GM12878 (cell line): ENCODE results near the gene SPX. TPM values are rescaled to one million over a fixed set of nuclear protein-coding genes. Genes with fewer than 3 reads are reported as not detected.

Source experiments
- ATAC-seq: fragments of 200-7000 bp; cut with Tn5 transposase; 3 replicates; pipeline ENCODE4 v1.9.1; 2020; ENCODE audit warnings: mild to moderate bottlenecking, moderate library complexity
- BruUV-seq: library from RNA; stranded (reverse); fragments of 400-500 nt; replicated peaks from 2 replicates; lab custom pipeline; 2021; lab: Mats Ljungman, UMichigan
- CTCF ChIA-PET: fragments of 300-600 bp; sonication (Branson Sonifier 250); formaldehyde crosslinking; extraction: SDS; loops from one replicate; lab custom pipeline; 2021; ENCODE audit warnings: inconsistent platforms; lab: Yijun Ruan, JAX
- POLR2A ChIA-PET: fragments of 350-600 bp; formaldehyde crosslinking; extraction: SDS; loops from one replicate; lab custom pipeline; 2021; ENCODE audit warnings: inconsistent platforms; lab: Charles Lee
- RAD21 ChIA-PET: fragments of 300-600 bp; sonication (Branson Sonifier 250); formaldehyde crosslinking; loops from one replicate; lab custom pipeline; 2023; ENCODE audit warnings: antibody characterized with exemption; ENCODE audit not compliant: unreplicated experiment; lab: Charles Lee
- SMC1A ChIA-PET: fragments of 300-600 bp; sonication (Branson Sonifier 250); formaldehyde crosslinking; loops from one replicate; lab custom pipeline; 2023; ENCODE audit not compliant: unreplicated experiment, uncharacterized antibody; lab: Charles Lee
- DNase-seq: peaks from one replicate; pipeline ENCODE4 v3.0.0-alpha.2; 2011; ENCODE audit warnings: low read depth, low spot score
- FAIRE-seq: peaks from 3 replicates; lab custom pipeline; 2011; peaks lifted over from hg19 to GRCh38; lab: Jason Lieb, UNC
- H2AFZ ChIP-seq: 2 replicates; pipeline ENCODE4 v1.6.0; 2011; ENCODE audit warnings: low read depth, low read length, control low read depth; ENCODE audit not compliant: control insufficient read depth
- H3K27ac ChIP-seq: 2 replicates; pipeline ENCODE4 v1.5.1; 2011; ENCODE audit warnings: control low read depth; ENCODE audit not compliant: control insufficient read depth, insufficient read depth
- H3K27me3 ChIP-seq, 2 experiments: replicated peaks in 1 of 2; 2 replicates each; pipeline versions ENCODE4 v1.6.0 to v1.6.1; 2011; ENCODE audit warnings: low read length in 1 of 2; ENCODE audit not compliant: control insufficient read depth in 2 of 2, insufficient read depth in 2 of 2
- H3K36me3 ChIP-seq, 2 experiments: 2 replicates each; pipeline ENCODE4 v1.5.1; 2011; ENCODE audit warnings: low read length in 1 of 2; ENCODE audit not compliant: control insufficient read depth in 2 of 2, insufficient read depth in 2 of 2
- H3K4me1 ChIP-seq: 2 replicates; pipeline ENCODE4 v1.6.1; 2011; ENCODE audit warnings: mild to moderate bottlenecking, low read length, moderate library complexity, mixed read lengths; ENCODE audit not compliant: control insufficient read depth, insufficient read depth
- H3K4me2 ChIP-seq: 2 replicates; pipeline ENCODE4 v1.6.0; 2011; ENCODE audit warnings: control low read depth; ENCODE audit not compliant: control insufficient read depth, insufficient read depth
- H3K4me3 ChIP-seq: fragments of 200-600 bp; sonication (generic); 2 replicates; pipeline ENCODE4 v1.5.1; 2016
- H3K79me2 ChIP-seq: 2 replicates; pipeline ENCODE4 v1.6.0; 2011; ENCODE audit warnings: low read length; ENCODE audit not compliant: control insufficient read depth, insufficient read depth
- H3K9ac ChIP-seq: 2 replicates; pipeline ENCODE4 v1.8.0; 2011; ENCODE audit warnings: low read length, control low read depth, mixed read lengths; ENCODE audit not compliant: control insufficient read depth, insufficient read depth
- H3K9me3 ChIP-seq: replicated peaks from 3 replicates; pipeline ENCODE4 v1.5.1; 2011; ENCODE audit warnings: mild to moderate bottlenecking, low read length; ENCODE audit not compliant: control insufficient read depth, insufficient read depth
- H4K20me1 ChIP-seq: 2 replicates; pipeline ENCODE4 v1.6.0; 2011; ENCODE audit not compliant: control insufficient read depth, insufficient read depth
- ASH2L ChIP-seq: fragments of 300-600, 200-600 bp; sonication (generic); IDR thresholded peaks from 2 replicates; pipeline ENCODE4 v1.6.1; 2017; ENCODE audit warnings: low read depth, mild to moderate bottlenecking, borderline replicate concordance
- BCLAF1 ChIP-seq: fragments of 450-650 bp; IDR thresholded peaks from 2 replicates; pipeline ENCODE4 v1.6.1; 2017; ENCODE audit warnings: antibody characterized with exemption, mild to moderate bottlenecking, moderate library complexity
- CREM ChIP-seq: IDR thresholded peaks from 2 replicates; pipeline ENCODE4 v1.6.1; 2014; ENCODE audit warnings: antibody characterized with exemption, low read depth
- IKZF1 ChIP-seq: fragments of 450-650 bp; conservative IDR thresholded peaks from 2 replicates; pipeline ENCODE4 v1.6.1; 2017; ENCODE audit warnings: antibody characterized with exemption, mild to moderate bottlenecking
- NFYA ChIP-seq: IDR thresholded peaks from 2 replicates; pipeline ENCODE4 v1.6.1; 2011; ENCODE audit warnings: low read depth, mild to moderate bottlenecking, low read length, improper control_type of control experiment, borderline replicate concordance
- POLR2AphosphoS2 ChIP-seq: IDR thresholded peaks from 2 replicates; pipeline ENCODE4 v1.6.1; 2011; ENCODE audit warnings: low read depth, mild to moderate bottlenecking, low read length, improper control_type of control experiment, moderate library complexity
- SPI1 ChIP-seq: IDR thresholded peaks from 2 replicates; pipeline ENCODE4 v1.6.1; 2011; ENCODE audit warnings: low read depth, mild to moderate bottlenecking, low read length, moderate library complexity, borderline replicate concordance; ENCODE audit not compliant: insufficient read depth
- SUPT20H ChIP-seq: IDR thresholded peaks from 2 replicates; pipeline ENCODE4 v1.6.1; 2011; ENCODE audit warnings: low read depth, mild to moderate bottlenecking, low read length, moderate library complexity, borderline replicate concordance; ENCODE audit not compliant: control insufficient read depth
- TCF12 ChIP-seq: IDR thresholded peaks from 2 replicates; pipeline ENCODE4 v1.6.1; 2011; ENCODE audit warnings: low read depth, mild to moderate bottlenecking, low read length
- WGBS: methylation state at CpG from one replicate; pipeline ENCODE4 v1.1.6; 2016; ENCODE audit warnings: low lambda C conversion rate; ENCODE audit not compliant: insufficient replicate concordance, insufficient coverage; ENCODE audit errors: missing lambda C conversion rate; 5-methylcytosine and 5-hydroxymethylcytosine counted together
- in situ Hi-C: fragments of 300-500 bp; cut with MboI; formaldehyde crosslinking; loops from 9 replicates; pipeline ENCODE4 v1.14.3; 2018; ENCODE audit warnings: mixed read lengths
- intact Hi-C: fragments of 100-400 bp; cut with micrococcal nuclease; formaldehyde crosslinking; loops from one replicate; pipeline ENCODE4 v1.14.2; 2022; ENCODE audit not compliant: unreplicated experiment
- polyA plus RNA-seq, 11 experiments: library from polyadenylated mRNA; depleted of rRNA in 4 of 11; unstranded in 6 of 11; stranded (reverse) in 5 of 11; fragments of >200 nt; fragmentation: Nextera tagmentation in 4 of 11; fragmentation: Illumina TruSeq in 1 of 11; extraction: Ambion mirVana in 4 of 11; extraction: Trizol in 1 of 11; gene quantifications; 1 replicate in 1 of 11; 2 replicates in 10 of 11; pipeline versions ENCODE4 v1.2.1 to v1.2.3, GENCODE V29; 2011 to 2016; ENCODE audit warnings: inconsistent platforms in 2 of 11, missing spikeins in 2 of 11, low read depth in 1 of 11
- total RNA-seq, 4 experiments: library from RNA; depleted of rRNA in 3 of 4; stranded (reverse); fragments of >200 nt in 3 of 4; fragmentation: Illumina TruSeq in 1 of 4; extraction: Trizol in 1 of 4; gene quantifications; 2 replicates each; pipeline versions ENCODE4 v1.2.1 to v1.2.3, GENCODE V29; 2013 to 2021
- TF ChIP-seq, protein P1 (sequence below): IDR thresholded peaks from 2 replicates; pipeline ENCODE4 v1.6.1; 2011; ENCODE audit warnings: borderline replicate concordance, low read depth, mild to moderate bottlenecking, moderate library complexity, low read length; ENCODE audit not compliant: insufficient read depth, poor library complexity, severe bottlenecking

The SPX gene
- total and polyA plus RNA-seq, 10 of the 15 experiments (the other 5 are each of a cell fraction or from before 2014, with no cell fraction given) = 0.05 TPM; not detected in 8

- no peak overlapping the region for H3K27ac ChIP-seq
- 0% methylated on average over 1 of the region's 1 CpG for WGBS
- in situ Hi-C loops (no loop called here), intact Hi-C loops (no loop called here)
- POLR2A ChIA-PET = no interaction called here
- H3K4me1 ChIP-seq = no peaks in the 10 kb centered on the region
- CTCF ChIA-PET = no interaction called here
- SMC1A ChIA-PET = no interaction called here
- H3K9me3 ChIP-seq = no peaks in the 10 kb centered on the region
- FAIRE-seq = no peak
- H3K79me2 ChIP-seq = no peaks in the 10 kb centered on the region
- no peak overlapping the region for H3K4me3 ChIP-seq
- H4K20me1 ChIP-seq = no peaks in the 10 kb centered on the region
- H3K27me3 ChIP-seq = no peaks in the 10 kb centered on the region
- H3K4me2 ChIP-seq = no peak overlapping the region
- DNase-seq = no peak
- ATAC-seq = no peak
- H2AFZ ChIP-seq = no peak overlapping the region
- H3K9ac ChIP-seq = no peak overlapping the region
- BruUV-seq = no TSS peak
- RAD21 ChIA-PET = no interaction called here
- no peaks in the 10 kb centered on the region for H3K36me3 ChIP-seq
- no peak for TF ChIP-seq CREM
- no peak for TF ChIP-seq ASH2L
- TF ChIP-seq TCF12 = no peak
- no peak for TF ChIP-seq SUPT20H
- no peak for TF ChIP-seq POLR2AphosphoS2
- no peak for TF ChIP-seq SPI1
- TF ChIP-seq, all 136 proteins: peak for 0
These were observed 20.6 kb downstream of the SPX start for GRCh38 chr12:21546716-21547115.

DNA sequence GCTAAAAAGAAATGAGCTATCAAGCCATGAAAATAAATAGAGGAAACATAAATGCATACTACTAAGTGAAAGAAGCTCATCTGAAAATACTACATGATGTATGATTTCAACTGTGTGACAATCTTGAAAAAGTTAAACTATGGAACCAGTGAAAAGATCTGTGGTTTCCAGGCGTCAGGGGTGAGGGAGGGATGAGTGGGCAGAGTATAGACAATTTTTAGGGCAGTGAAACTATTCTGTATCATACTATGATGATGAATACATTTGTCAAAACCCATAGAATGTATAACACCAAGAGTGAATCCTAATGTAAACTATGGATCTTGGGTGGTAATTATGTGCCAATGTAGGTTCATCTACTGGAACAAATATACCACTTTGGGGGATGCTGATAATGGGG is 21.3 kb downstream of the SPX start:
- ATAC-seq = no peak
- TF ChIP-seq BCLAF1 = no peak
- no peak for TF ChIP-seq NFYA
- TF ChIP-seq IKZF1 = no peak
- TF ChIP-seq, protein P1, sequence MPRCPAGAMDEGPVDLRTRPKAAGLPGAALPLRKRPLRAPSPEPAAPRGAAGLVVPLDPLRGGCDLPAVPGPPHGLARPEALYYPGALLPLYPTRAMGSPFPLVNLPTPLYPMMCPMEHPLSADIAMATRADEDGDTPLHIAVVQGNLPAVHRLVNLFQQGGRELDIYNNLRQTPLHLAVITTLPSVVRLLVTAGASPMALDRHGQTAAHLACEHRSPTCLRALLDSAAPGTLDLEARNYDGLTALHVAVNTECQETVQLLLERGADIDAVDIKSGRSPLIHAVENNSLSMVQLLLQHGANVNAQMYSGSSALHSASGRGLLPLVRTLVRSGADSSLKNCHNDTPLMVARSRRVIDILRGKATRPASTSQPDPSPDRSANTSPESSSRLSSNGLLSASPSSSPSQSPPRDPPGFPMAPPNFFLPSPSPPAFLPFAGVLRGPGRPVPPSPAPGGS = no peak

More for the DNA sequence above, 21.3 kb downstream of the SPX start:
- BruUV-seq = no TSS peak
- no peaks in the 10 kb centered on the region for H3K9me3 ChIP-seq
- H3K4me2 ChIP-seq = no peak overlapping the region
- intact Hi-C loops = no loop called here
- H3K79me2 ChIP-seq = no peaks in the 10 kb centered on the region
- DNase-seq = no peak
- H3K4me1 ChIP-seq = no peaks in the 10 kb centered on the region
- in situ Hi-C loops = no loop called here
- WGBS = 17% methylated on average over 1 of the region's 1 CpG
- H3K36me3 ChIP-seq = no peaks in the 10 kb centered on the region
- RAD21 ChIA-PET = no interaction called here
- H3K4me3 ChIP-seq = no peak overlapping the region
- CTCF ChIA-PET = no interaction called here
- no peak overlapping the region for H3K27ac ChIP-seq
- H3K9ac ChIP-seq = no peak overlapping the region
- POLR2A ChIA-PET = no interaction called here
- no peak overlapping the region for H2AFZ ChIP-seq
- SMC1A ChIA-PET = no interaction called here
- FAIRE-seq = no peak
- H3K27me3 ChIP-seq = no peaks in the 10 kb centered on the region
- no peaks in the 10 kb centered on the region for H4K20me1 ChIP-seq
